ENCODE results near the gene SPAG7.

Gene SPAG7, protein sequence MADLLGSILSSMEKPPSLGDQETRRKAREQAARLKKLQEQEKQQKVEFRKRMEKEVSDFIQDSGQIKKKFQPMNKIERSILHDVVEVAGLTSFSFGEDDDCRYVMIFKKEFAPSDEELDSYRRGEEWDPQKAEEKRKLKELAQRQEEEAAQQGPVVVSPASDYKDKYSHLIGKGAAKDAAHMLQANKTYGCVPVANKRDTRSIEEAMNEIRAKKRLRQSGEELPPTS

GRCh38 chr17:4967539-4968485, at the start of gene SPAG7:
Gene SPAG7, minus strand, starts transcription at chr17:4967817. Its CDS starts 13 bp downstream, at chr17:4967804.
- no peaks in the 10 kb centered on the region for H3K9me3 Mint-ChIP-seq
- no peak within 1 kb of the TSS for H3K4me3 Mint-ChIP-seq

GRCh38 chr17:5014357-5014756, 46.7 kb upstream of the SPAG7 start:
- no peak overlapping the region for H3K27ac Mint-ChIP-seq
- H3K4me1 Mint-ChIP-seq, result peaks cover 6% of the 10 kb centered on the region
- no peaks in the 10 kb centered on the region for H3K27me3 Mint-ChIP-seq
- H3K4me3 Mint-ChIP-seq, result no peak overlapping the region
- peaks cover 22% of the 10 kb centered on the region for H3K36me3 Mint-ChIP-seq
- DNase-seq (ENCODE audit: low spot score in 2 of 2), result no peak
- H3K9me3 Mint-ChIP-seq, result no peaks in the 10 kb centered on the region
- ATAC-seq (ENCODE audit: low read depth), result no peak

More at GRCh38 chr17:4967539-4968485, at the start of gene SPAG7:
- peaks cover 17% of the 10 kb centered on the region for H3K4me1 Mint-ChIP-seq
- no peaks in the 10 kb centered on the region for H3K27me3 Mint-ChIP-seq
- no peak within 1 kb of the TSS for H3K27ac Mint-ChIP-seq
- DNase-seq (ENCODE audit: low spot score in 2 of 2) (peak; percentile 98 to 99), ATAC-seq (ENCODE audit: low read depth) (peak; percentile 63)
- peaks cover 10% of the 10 kb centered on the region for H3K36me3 Mint-ChIP-seq

DNA sequence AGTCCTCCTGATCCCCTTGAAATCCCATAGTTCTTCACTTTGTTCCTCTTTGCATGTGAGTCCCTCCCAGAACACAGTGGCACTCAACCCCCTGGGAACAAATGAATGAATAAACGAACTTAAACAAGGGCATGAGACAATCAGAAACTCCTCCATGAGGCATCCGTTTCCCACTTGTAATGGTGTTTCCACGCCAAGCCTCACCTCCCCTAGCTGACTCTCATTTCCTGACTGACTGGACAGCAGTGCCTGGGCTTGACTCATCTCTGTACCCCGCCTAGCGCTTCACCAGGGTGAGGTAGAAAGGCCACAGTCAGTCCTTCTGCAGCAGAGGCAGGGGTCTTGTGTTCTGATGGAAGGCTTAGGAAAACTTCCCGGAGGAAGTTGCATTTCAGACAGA, 44.3 kb upstream of the SPAG7 start:
- Mint-ChIP-seq H3K9me3 (no peaks in the 10 kb centered on the region), H3K27ac (no peak overlapping the region), H3K36me3 (peaks cover 36% of the 10 kb centered on the region), H3K4me3 (no peak overlapping the region), H3K27me3 (no peaks in the 10 kb centered on the region), H3K4me1 (peaks cover 4% of the 10 kb centered on the region)
- ATAC-seq (ENCODE audit: low read depth) (no peak), DNase-seq (ENCODE audit: low spot score in 2 of 2) (no peak)

DNA sequence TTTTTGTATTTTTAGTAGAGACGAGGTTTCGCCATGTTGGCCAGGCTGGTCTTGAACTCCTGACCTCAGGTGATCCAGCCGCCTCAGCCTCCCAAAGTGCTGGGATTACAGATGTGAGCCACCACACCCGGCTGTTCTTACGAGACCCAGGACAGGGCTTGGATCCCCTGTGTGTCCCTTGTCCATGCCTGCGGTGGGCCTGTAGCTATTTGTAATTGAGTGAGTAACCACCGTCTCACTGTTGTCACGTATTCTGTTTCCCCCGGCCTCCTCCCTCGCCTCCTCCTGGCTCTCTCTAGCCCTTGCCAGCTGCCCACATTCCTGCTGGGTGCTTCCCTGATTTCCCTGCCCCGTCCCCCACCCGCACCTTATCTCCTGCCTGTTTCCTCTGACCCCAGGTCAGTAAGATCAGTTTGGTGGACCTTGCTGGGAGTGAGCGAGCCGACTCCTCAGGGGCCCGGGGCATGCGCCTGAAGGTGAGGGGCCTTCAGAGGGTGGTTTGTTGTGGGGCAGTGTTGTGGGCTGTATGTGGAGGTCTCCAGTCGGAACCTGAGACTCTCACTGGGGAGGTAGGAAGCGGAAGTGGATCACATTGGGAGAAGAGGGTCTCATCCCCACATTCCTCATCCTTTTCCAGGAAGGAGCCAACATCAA, 35.7 kb upstream of the SPAG7 start:
- H3K9me3 Mint-ChIP-seq, result no peaks in the 10 kb centered on the region
- peaks cover 59% of the 10 kb centered on the region for H3K36me3 Mint-ChIP-seq
- H3K4me3 Mint-ChIP-seq, result no peak overlapping the region
- no peak overlapping the region for H3K27ac Mint-ChIP-seq
- DNase-seq (ENCODE audit: low spot score in 2 of 2) (no peak), ATAC-seq (ENCODE audit: low read depth) (no peak)
- H3K4me1 Mint-ChIP-seq, result peaks cover 14% of the 10 kb centered on the region
- no peaks in the 10 kb centered on the region for H3K27me3 Mint-ChIP-seq

- Mint-ChIP-seq H3K4me1 (peaks cover 15% of the 10 kb centered on the region), H3K36me3 (peaks cover 48% of the 10 kb centered on the region), H3K27me3 (no peaks in the 10 kb centered on the region), H3K9me3 (no peaks in the 10 kb centered on the region), H3K4me3 (no peak overlapping the region), H3K27ac (no peak overlapping the region)
- no peak for ATAC-seq (ENCODE audit: low read depth)
- DNase-seq (ENCODE audit: low spot score in 2 of 2), result no peak
Measured at GRCh38 chr17:5002121-5002788, 34.6 kb upstream of the SPAG7 start.

- Mint-ChIP-seq H3K9me3 (no peaks in the 10 kb centered on the region), H3K4me3 (no peak overlapping the region), H3K27ac (no peak overlapping the region), H3K27me3 (no peaks in the 10 kb centered on the region), H3K4me1 (peaks cover 22% of the 10 kb centered on the region), H3K36me3 (peaks cover 37% of the 10 kb centered on the region)
- DNase-seq (ENCODE audit: low spot score in 2 of 2) (no peak), ATAC-seq (ENCODE audit: low read depth) (no peak)
Measured at GRCh38 chr17:5000237-5000639, 32.6 kb upstream of the SPAG7 start.

- Mint-ChIP-seq H3K4me3 (peak overlapping the region; percentile 75), H3K9me3 (no peaks in the 10 kb centered on the region), H3K4me1 (peaks cover 22% of the 10 kb centered on the region), H3K27me3 (no peaks in the 10 kb centered on the region), H3K36me3 (peaks cover 30% of the 10 kb centered on the region), H3K27ac (peak overlapping the region; percentile 43)
- no peak for ATAC-seq (ENCODE audit: low read depth)
- DNase-seq (ENCODE audit: low spot score in 2 of 2), result no peak
Measured at GRCh38 chr17:4999430-5000093, 31.9 kb upstream of the SPAG7 start.

DNA sequence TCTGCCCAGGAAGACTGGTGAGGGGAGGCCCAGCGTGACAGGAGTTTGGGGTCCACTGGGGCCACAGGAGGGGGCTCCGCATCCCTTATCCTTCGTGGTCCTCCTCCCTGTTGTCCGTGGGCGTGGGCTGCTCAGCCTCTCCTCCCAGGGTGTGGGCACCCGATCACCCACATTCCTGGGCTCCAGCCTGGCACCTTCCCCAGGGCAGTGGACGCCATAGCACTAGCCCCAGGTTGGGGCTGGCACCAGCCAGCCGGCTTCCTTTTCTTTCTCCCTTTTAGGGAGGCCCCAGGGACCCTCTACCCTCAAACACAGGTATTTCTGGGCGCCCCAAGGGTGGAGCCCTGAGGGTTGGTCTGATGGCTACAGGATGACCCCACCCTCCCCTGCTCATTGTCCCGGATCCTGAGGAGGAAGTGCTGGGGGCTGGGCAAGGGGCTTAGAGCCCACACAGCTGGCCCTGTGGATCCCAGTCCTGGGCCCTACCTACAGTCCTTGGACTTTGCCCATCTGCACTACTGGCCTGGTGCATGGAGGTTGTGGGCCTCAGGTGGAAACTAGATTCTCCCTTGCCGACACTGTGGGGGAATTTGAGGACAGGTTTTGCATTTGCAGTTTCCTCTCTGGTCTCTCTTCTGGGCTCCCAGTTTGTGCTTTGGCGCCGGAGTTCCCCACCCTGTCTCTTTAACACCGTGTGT, 31.3 kb upstream of the SPAG7 start:
- peak overlapping the region; percentile 75 for H3K4me3 Mint-ChIP-seq
- H3K27ac Mint-ChIP-seq, result peak overlapping the region; percentile 43
- H3K4me1 Mint-ChIP-seq, result peaks cover 22% of the 10 kb centered on the region
- peaks cover 23% of the 10 kb centered on the region for H3K36me3 Mint-ChIP-seq
- H3K27me3 Mint-ChIP-seq, result no peaks in the 10 kb centered on the region
- ATAC-seq (ENCODE audit: low read depth) (peak; percentile 55), DNase-seq (ENCODE audit: low spot score in 2 of 2) (peak in 1 of 2 donors; percentile 31)
- no peaks in the 10 kb centered on the region for H3K9me3 Mint-ChIP-seq

GRCh38 chr17:4998027-4998731, 30.6 kb upstream of the SPAG7 start:
- H3K4me1 Mint-ChIP-seq, result peaks cover 22% of the 10 kb centered on the region
- ATAC-seq (ENCODE audit: low read depth) (peak; percentile 2), DNase-seq (ENCODE audit: low spot score in 2 of 2) (peak in 1 of 2 donors; percentile 49)
- H3K27ac Mint-ChIP-seq, result peak overlapping the region; percentile 43
- H3K4me3 Mint-ChIP-seq, result peak overlapping the region; percentile 75
- H3K9me3 Mint-ChIP-seq, result no peaks in the 10 kb centered on the region
- H3K27me3 Mint-ChIP-seq, result no peaks in the 10 kb centered on the region
- peaks cover 18% of the 10 kb centered on the region for H3K36me3 Mint-ChIP-seq

DNA sequence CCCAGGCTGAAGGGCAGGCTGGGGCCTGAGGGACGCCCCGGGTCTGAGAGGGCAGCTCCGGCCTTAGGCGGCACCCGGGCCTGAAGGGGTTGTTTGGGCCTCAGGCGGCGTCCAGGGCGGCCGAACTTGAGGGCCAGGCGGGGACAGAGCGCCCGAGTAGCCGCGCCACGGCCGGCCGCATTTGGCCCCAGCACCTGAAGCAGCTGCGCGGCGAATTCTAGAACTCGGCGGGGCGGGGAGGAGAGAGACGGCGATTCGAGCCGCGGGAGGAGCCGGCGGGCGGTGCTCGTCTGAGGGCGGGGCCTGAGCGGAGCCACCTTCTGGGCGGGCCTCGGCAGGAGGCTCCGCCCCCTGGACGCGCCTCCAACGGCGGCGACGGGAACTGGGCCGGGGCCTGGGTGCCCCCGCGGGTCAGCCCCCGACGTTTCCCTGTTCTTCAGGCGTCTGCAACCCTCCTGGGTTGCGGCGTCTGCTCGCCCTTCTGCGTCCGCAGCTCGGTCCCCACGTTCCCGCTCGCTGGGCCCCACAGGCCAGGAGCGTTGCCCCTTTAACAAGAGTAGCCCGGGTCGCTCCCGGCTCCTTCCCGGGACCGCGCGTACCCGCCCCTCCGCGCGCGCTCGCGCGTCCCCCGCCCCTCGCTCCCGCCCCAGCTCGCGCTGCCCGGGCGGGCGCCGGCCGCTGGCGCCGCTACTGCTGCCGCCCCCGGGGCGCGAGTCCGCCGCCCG, 29.8 kb upstream of the SPAG7 start, which contains the start of the genes INCA1 and KIF1C:
TSS of gene INCA1 (minus strand) at position 221 of the 725 bp plus-strand sequence. CDS start 3,085 bp downstream, outside the sequence.
TSS of gene KIF1C (plus strand) at position 649 of the 725 bp plus-strand sequence. CDS start 2,297 bp downstream, outside the sequence.
- H3K27ac Mint-ChIP-seq, result peak within 1 kb of the TSS; percentile 81
- peaks cover 22% of the 10 kb centered on the region for H3K4me1 Mint-ChIP-seq
- H3K9me3 Mint-ChIP-seq, result no peaks in the 10 kb centered on the region
- ATAC-seq (ENCODE audit: low read depth) (peak; percentile 88), DNase-seq (ENCODE audit: low spot score in 2 of 2) (peak; percentile 94)
- H3K27me3 Mint-ChIP-seq, result no peaks in the 10 kb centered on the region
- peak within 1 kb of the TSS; percentile 89 for H3K4me3 Mint-ChIP-seq
- peaks cover 14% of the 10 kb centered on the region for H3K36me3 Mint-ChIP-seq

- Mint-ChIP-seq H3K4me1 (peaks cover 21% of the 10 kb centered on the region), H3K4me3 (no peak overlapping the region), H3K27me3 (no peaks in the 10 kb centered on the region), H3K9me3 (no peaks in the 10 kb centered on the region), H3K36me3 (no peaks in the 10 kb centered on the region), H3K27ac (no peak overlapping the region)
- DNase-seq (ENCODE audit: low spot score in 2 of 2), result no peak
- no peak for ATAC-seq (ENCODE audit: low read depth)
Measured at GRCh38 chr17:4994081-4994595, 26.5 kb upstream of the SPAG7 start.

Measured in memory B cell (primary cell).